ENCODE data around the gene MAGI2. TPM values are rescaled to one million over a fixed set of nuclear protein-coding genes. Genes with fewer than 3 reads are reported as not detected.

The MAGI2 gene
- total RNA-seq, 1 experiment from 2014 or later = 14.3 TPM

DNA sequence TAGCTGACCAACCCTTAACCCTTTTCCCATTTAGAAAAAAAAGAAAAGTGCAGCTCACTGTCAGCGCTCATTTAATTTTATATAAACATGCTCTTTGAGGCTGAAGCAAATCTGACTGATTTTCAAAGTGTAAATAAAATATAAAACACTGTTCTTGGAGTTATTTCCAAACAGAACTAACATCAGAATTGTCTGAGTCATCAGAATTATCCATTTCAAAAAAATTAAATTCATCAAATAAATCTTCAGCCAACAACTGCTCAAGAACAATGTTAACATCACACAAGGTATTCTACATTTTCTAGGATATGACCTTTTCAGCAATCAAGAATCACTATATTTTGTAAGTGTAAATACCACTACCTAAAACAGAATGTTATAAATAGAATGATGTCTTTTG lies 93.6 kb downstream of the MAGI2 start:
- Mint-ChIP-seq H3K4me1 (peaks cover 0 to 4% of the 10 kb centered on the region in 2 experiments; a peak in 1 of 4 replicates), H3K27me3 (ENCODE audit: low read depth) (no peaks in the 10 kb centered on the region; the same call in 1 of the 2 replicates), H3K36me3 (ENCODE audit: insufficient read depth in 1 of 3, low read depth in 3 of 3) (no peaks in the 10 kb centered on the region; a peak in 1 of 7 replicates), H3K9me3 (peaks cover 0 to 4% of the 10 kb centered on the region in 2 experiments; a peak in 1 of 5 replicates), H3K27ac (no peak overlapping the region), H3K4me3 (no peak overlapping the region)
- H3K9ac ChIP-seq (ENCODE audit: extremely low read depth, insufficient read length, low read length) = no peak overlapping the region
- no peak overlapping the region for H3K14ac ChIP-seq (ENCODE audit: insufficient read depth, low read length)
- no peak overlapping the region for H3K18ac ChIP-seq (ENCODE audit: insufficient read length, low read depth, low read length)
- H2AFZ ChIP-seq (ENCODE audit: low read length) = no peak overlapping the region
- no peak overlapping the region for H2BK12ac ChIP-seq (ENCODE audit: insufficient read length, low read depth, low read length)
- H3K23ac ChIP-seq (ENCODE audit: insufficient read length, low read depth, low read length) = no peak overlapping the region
- H3K27me3 ChIP-seq (ENCODE audit: insufficient read depth, low read length) = no peaks in the 10 kb centered on the region
- no peak overlapping the region for H2BK120ac ChIP-seq (ENCODE audit: low read depth, low read length, poor library complexity, severe bottlenecking)
- H4K20me1 ChIP-seq (ENCODE audit: control insufficient read depth, insufficient read depth, insufficient read length) = no peaks in the 10 kb centered on the region
- no peaks in the 10 kb centered on the region for H3K4me1 ChIP-seq (ENCODE audit: insufficient read depth, low read length)
- no CpG with 5 or more reads among the region's 1 CpG for WGBS (ENCODE audit: extremely low coverage, insufficient read length, low lambda C conversion rate)
- H3K4me2 ChIP-seq (ENCODE audit: insufficient read depth, insufficient read length, low read length) = no peak overlapping the region
- H3K56ac ChIP-seq (ENCODE audit: insufficient read length, low read depth, low read length) = no peak overlapping the region
- H2BK15ac ChIP-seq (ENCODE audit: low read depth, low read length) = no peak overlapping the region
- no peaks in the 10 kb centered on the region for H3K79me2 ChIP-seq (ENCODE audit: insufficient read depth, low read length)
- H3K9me3 ChIP-seq (ENCODE audit: control insufficient read depth, low read depth, low read length) = no peaks in the 10 kb centered on the region
- no peak overlapping the region for H3K27ac ChIP-seq (ENCODE audit: insufficient read length, low read depth, low read length)
- no peak overlapping the region for H2AK5ac ChIP-seq (ENCODE audit: insufficient read length, low read length)
- no peak overlapping the region for H2BK20ac ChIP-seq (ENCODE audit: low read depth, low read length, poor library complexity, severe bottlenecking)
- DNase-seq = no peak
- no peak overlapping the region for H2BK5ac ChIP-seq (ENCODE audit: insufficient read length, low read length)
- TF ChIP-seq, protein P1, sequence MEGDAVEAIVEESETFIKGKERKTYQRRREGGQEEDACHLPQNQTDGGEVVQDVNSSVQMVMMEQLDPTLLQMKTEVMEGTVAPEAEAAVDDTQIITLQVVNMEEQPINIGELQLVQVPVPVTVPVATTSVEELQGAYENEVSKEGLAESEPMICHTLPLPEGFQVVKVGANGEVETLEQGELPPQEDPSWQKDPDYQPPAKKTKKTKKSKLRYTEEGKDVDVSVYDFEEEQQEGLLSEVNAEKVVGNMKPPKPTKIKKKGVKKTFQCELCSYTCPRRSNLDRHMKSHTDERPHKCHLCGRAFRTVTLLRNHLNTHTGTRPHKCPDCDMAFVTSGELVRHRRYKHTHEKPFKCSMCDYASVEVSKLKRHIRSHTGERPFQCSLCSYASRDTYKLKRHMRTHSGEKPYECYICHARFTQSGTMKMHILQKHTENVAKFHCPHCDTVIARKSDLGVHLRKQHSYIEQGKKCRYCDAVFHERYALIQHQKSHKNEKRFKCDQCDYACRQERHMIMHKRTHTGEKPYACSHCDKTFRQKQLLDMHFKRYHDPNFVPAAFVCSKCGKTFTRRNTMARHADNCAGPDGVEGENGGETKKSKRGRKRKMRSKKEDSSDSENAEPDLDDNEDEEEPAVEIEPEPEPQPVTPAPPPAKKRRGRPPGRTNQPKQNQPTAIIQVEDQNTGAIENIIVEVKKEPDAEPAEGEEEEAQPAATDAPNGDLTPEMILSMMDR (conservative IDR thresholded peaks at IDR 0.05) = no peak
- no peak overlapping the region for H4K5ac ChIP-seq (ENCODE audit: insufficient read length, low read depth, low read length)
- H3K23me2 ChIP-seq (ENCODE audit: insufficient read length, low read depth, low read length, poor library complexity, severe bottlenecking) = no peaks in the 10 kb centered on the region
- no peak overlapping the region for H3K4ac ChIP-seq (ENCODE audit: low read depth, low read length)
- no peak overlapping the region for H3T11ph ChIP-seq (ENCODE audit: low read length)
- no peak overlapping the region for H4K8ac ChIP-seq (replicated peaks; ENCODE audit: insufficient read length, low read depth, low read length)
- H4K91ac ChIP-seq (ENCODE audit: insufficient read length, low read depth, low read length) = no peak overlapping the region
- no peaks in the 10 kb centered on the region for H3K79me1 ChIP-seq (ENCODE audit: insufficient read depth, low read depth, low read length, poor library complexity, severe bottlenecking)
